IMR-90 (cell line): Measurements from ENCODE around the gene SERPINH1.
A peak's percentile ranks its signal among the peaks of the same experiment; 100 is the strongest.

Experiments used
- CHD1 ChIP-seq: IDR thresholded peaks from 2 replicates; pipeline ENCODE4 v1.6.1; 2012; ENCODE audit warnings: low read depth, low read length, improper control_type of control experiment
- MAZ ChIP-seq: IDR thresholded peaks from 2 replicates; pipeline ENCODE4 v1.6.1; 2012; ENCODE audit warnings: low read depth, mild to moderate bottlenecking, low read length, improper control_type of control experiment, moderate library complexity, borderline replicate concordance
- POLR2A ChIP-seq: IDR thresholded peaks from 2 replicates; pipeline ENCODE4 v1.6.1; 2012; ENCODE audit warnings: mild to moderate bottlenecking, low read depth, low read length
- TF ChIP-seq, protein P1 (sequence below): conservative IDR thresholded peaks from 2 replicates; pipeline ENCODE4 v1.5.1; 2012; ENCODE audit warnings: mild to moderate bottlenecking, low read depth, low read length, improper control_type of control experiment
- TF ChIP-seq, protein P2 (sequence below): fragments of 150-350 bp; IDR thresholded peaks from 2 replicates; pipeline ENCODE4 v1.6.1; 2016; ENCODE audit warnings: low read depth, mild to moderate bottlenecking, low read length, moderate library complexity, borderline replicate concordance

DNA sequence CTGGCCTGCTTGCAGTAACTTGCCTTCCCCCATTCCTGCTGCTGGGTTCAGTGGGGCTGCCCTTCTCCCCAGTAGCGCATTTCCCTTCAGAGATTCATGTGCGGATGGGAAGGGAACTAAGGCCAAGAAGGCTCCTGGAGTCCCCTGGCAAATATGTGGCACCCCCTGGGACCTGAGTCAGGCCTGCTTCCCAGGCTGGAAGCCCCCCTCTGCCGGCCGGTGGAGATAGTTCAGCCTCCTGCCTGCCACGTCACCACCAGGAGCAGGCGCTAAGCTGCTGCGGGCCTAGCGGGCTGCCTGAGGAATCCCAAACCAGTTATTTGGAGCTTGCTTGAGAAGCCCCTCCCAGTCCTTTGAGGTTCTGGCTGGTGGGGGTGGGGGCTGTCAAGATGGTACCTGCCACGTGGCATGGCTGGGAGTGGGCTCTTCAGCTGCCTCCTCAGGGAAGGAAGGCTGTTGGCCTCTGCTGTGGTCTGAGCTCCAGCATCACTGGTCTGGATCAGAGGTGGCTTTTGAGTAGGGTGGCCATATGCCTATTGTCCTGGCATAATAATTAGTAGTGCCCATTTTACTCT, 2.0 kb downstream of the SERPINH1 start:
- peak; percentile 71 for TF ChIP-seq POLR2A
- TF ChIP-seq, protein P1, sequence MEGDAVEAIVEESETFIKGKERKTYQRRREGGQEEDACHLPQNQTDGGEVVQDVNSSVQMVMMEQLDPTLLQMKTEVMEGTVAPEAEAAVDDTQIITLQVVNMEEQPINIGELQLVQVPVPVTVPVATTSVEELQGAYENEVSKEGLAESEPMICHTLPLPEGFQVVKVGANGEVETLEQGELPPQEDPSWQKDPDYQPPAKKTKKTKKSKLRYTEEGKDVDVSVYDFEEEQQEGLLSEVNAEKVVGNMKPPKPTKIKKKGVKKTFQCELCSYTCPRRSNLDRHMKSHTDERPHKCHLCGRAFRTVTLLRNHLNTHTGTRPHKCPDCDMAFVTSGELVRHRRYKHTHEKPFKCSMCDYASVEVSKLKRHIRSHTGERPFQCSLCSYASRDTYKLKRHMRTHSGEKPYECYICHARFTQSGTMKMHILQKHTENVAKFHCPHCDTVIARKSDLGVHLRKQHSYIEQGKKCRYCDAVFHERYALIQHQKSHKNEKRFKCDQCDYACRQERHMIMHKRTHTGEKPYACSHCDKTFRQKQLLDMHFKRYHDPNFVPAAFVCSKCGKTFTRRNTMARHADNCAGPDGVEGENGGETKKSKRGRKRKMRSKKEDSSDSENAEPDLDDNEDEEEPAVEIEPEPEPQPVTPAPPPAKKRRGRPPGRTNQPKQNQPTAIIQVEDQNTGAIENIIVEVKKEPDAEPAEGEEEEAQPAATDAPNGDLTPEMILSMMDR: peak; percentile 81
- TF ChIP-seq, protein P2, sequence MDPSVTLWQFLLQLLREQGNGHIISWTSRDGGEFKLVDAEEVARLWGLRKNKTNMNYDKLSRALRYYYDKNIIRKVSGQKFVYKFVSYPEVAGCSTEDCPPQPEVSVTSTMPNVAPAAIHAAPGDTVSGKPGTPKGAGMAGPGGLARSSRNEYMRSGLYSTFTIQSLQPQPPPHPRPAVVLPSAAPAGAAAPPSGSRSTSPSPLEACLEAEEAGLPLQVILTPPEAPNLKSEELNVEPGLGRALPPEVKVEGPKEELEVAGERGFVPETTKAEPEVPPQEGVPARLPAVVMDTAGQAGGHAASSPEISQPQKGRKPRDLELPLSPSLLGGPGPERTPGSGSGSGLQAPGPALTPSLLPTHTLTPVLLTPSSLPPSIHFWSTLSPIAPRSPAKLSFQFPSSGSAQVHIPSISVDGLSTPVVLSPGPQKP: no peak
- 0 out of 2 replicates have a peak, but pooled peaks have one; percentile 46 for TF ChIP-seq CHD1
- peak; percentile 64 for TF ChIP-seq MAZ
